ENCODE data around the gene C2orf69.

GRCh38 chr2:199943373-199943772 is 32.3 kb downstream of the C2orf69 start:
- TF ChIP-seq POLR2A (IDR thresholded peaks at IDR 0.05; ENCODE audit: low read depth, low read length): no peak
- TF ChIP-seq POLR2AphosphoS5 (IDR thresholded peaks at IDR 0.05; ENCODE audit: low read depth, low read length): no peak
- TF ChIP-seq TAF1 (IDR thresholded peaks at IDR 0.05; ENCODE audit: low read depth, low read length): no peak
- TF ChIP-seq PAX5 (IDR thresholded peaks at IDR 0.05; ENCODE audit: insufficient read depth, low read length, severe bottlenecking): no peak
- no peak for TF ChIP-seq POU2F2 (IDR thresholded peaks at IDR 0.05; ENCODE audit: low read depth, low read length)
